ENCODE results near the gene USP32.
A peak's percentile ranks its signal among the peaks of the same experiment; 100 is the strongest.

GRCh38 chr17:60388742-60389141 lies 3.2 kb downstream of the USP32 start:
- TF ChIP-seq POLR2A (IDR thresholded peaks at IDR 0.05; ENCODE audit: low read length) (peak; percentile 75), GATA1 (IDR thresholded peaks at IDR 0.05; ENCODE audit: low read depth, low read length) (peak; percentile 34)
